ENCODE measurements around the gene FRMD7.
"Not testable (repeated sequence)": the region's sequence is repeated elsewhere in the genome, so short reads cannot be mapped to it uniquely, and the experiment has no call there.

The FRMD7 gene

GRCh38 chrX:132092439-132093065 is 35.3 kb downstream of the FRMD7 start:
- DNase-seq: peak; percentile 34

- peak; percentile 1 for DNase-seq
These were observed 37.2 kb downstream of the FRMD7 start for GRCh38 chrX:132090403-132091159.

DNA sequence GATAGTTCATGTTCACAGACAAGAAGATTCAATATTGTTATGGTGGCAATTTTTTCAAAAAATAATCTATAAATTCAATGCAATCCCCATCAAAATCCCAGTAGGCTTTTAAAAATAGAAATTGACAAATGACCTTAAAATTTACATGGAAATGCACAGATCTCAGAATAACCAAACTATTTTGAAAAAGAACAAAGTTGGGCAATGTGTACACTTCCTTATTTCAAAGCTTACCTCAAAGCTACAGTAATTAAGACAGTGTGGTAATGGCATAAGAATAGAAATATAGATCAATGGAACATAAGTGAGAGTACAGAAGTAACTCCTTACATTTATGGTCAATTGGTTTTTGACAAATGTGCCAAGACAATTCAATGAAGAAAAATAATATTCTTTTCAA is 39.0 kb downstream of the FRMD7 start:
- DNase-seq: no peak

GRCh38 chrX:132086672-132087071 is 41.1 kb downstream of the FRMD7 start:
- DNase-seq: no peak

DNA sequence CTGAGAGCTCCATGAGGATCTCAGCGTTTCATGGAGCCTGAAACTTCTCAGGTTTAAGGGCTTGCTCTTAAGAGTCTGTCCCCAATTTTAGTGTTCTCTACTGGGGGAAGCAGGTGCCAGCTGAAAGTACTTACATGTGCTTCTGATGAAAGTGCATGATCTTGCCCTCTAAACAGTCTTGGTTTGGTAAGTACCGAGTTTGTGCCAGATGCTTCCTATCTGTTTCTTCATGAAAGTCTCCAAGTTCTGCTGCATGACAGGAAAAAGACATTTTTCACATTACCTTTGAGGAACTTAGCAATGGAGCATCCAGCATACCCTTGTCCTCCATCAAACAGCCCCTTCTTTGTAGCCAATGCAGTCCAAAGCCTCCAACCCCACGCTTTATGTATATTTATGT is 42.0 kb downstream of the FRMD7 start:
- DNase-seq: no peak

DNA sequence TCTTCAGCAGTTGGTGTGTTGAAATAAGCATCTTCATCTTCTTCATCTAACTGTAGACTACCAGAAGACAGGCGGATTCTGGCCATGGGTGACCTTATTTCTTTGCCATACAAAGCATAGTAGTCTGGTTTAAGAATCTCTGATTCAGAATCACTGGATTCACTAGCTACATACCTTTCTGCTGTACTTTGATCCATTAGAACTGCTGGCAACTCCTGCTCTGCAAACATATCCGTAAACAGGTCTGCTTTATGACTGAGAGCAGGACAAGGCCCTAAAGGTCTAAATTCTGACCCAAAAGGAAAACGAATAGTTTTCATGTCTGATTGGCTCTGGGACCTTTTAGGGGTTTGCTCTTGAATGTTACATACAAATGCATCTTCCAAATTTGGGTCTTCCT is 49.9 kb downstream of the FRMD7 start:
- DNase-seq: no peak

GRCh38 chrX:132077414-132077813 is 50.4 kb downstream of the FRMD7 start:
- DNase-seq: no peak

DNA sequence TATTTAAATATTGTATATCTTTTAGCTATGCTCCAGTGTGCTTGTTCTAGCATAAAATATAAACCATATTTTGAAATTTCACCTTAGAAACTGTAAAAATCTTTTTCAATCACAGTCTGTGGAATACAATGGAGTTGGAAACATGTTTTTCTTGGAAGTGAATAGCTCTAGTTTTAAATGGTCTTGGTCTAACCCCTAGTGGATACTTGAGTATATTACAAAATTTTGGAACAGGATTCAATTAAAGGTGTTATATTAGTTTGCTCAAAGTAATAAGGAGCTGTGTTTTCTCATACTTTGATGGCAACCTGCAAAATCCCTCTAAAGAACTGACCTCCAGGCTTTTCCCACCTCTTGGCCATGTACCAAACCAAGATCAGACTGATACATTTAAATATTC is 56.6 kb downstream of the FRMD7 start:
- no peak for DNase-seq

GRCh38 chrX:132068405-132068804 is 59.4 kb downstream of the FRMD7 start:
- DNase-seq: no peak

- DNase-seq: no peak
These were observed 64.0 kb downstream of the FRMD7 start for GRCh38 chrX:132063862-132064261.

DNA sequence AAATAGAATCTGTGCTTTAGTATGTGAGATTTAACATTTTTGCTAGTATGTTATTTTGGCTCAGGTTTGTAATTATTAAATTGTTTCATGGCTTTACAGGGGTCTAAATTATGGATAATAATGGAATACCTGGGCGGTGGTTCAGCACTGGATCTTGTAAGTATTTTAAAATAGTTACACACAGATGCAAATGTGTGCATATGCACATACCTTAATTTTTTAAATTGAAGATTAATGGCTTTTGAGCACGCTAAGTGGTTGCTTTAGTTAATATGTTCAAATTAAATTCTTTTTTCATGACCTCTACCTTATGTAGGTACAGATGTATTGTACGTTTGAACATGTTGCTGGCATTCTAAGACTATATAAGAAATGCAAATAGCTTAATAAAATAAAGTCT is 64.5 kb downstream of the FRMD7 start:
- DNase-seq: no peak

DNA sequence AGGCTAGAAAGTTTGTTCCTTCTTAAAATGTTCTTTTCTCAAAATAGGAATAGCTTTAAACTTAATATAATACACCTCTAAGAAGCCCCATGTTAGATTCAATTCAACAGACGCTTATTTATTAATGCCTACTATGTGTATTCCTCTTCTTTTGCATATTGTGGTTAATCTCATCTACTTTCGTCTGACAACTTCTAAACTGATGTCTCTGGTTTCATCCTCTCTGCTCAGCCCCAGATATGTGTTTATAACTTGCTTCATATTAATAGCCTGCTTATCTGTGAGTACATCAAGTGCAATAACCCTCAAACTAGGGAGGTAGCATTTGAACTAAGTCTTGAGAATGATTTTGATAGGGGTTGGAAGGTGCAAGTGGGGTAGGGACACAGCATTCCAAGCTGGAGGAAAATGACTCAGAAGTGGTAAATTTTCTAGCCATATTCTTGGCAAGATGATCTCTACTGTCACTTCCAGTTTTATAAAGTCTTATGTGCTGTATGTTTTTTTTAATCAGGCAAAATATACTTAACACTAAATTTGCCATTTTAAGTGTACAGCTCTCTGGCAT is 67.8 kb downstream of the FRMD7 start:
- DNase-seq: no peak

DNA sequence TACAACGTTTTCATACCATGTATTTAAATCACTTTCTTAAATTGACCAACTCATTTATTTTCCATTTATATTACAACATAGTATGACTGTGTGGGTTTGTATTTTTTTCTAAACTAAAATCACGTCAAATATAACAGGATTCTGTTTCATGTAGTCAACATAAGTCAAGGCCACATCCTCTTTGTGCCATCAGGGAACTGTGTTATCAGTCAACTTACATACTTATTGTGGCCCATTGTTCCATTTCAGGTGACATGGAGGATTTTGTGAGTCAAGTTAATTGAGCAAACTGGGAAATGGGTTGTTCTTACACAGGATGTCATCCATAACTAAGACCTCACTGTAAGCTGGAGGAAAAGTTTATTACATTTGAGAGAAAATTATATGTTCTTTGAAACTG is 68.8 kb downstream of the FRMD7 start:
- no peak for DNase-seq

- DNase-seq: no peak
These were observed 69.8 kb downstream of the FRMD7 start for GRCh38 chrX:132058050-132058449.

GRCh38 chrX:132051778-132052177 is 76.0 kb downstream of the FRMD7 start:
- DNase-seq: not testable (repeated sequence)

DNA sequence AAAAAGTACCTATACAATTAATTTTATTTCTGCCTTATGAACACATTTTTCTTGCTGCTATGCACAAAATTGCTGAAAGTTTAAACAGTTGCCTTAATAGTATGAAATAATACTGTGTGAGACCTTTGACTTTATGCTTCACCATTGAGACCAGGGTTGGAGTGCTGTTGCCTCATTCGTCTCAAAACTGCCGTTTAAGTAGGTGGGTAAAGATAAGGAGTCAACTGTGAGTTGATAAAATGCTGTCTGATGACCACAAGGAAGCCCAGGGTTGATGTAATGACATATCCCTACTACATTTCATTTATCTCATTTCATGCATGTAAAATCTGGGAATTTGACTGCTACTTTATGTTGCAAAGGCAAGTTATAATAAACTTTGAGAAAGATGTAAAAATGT is 81.3 kb downstream of the FRMD7 start:
- no peak for DNase-seq

DNA sequence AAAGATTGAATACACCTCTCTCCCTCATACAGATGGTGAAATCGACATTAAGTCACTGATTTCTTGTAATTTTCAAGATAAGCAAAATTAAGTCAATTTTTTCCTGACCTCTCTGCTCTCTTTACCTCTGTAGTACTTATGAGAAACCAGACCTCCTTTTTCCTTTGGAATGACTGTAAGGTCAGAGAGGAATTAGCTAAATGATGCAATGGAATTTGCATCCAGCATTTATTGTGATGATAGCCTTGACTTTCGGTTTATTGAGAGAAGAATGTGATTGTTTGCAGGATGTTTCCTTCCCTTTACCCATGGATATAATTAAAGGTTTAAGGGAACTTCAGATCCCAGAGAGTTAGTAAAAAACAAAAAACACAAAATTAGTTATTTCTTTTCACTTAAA is 82.4 kb downstream of the FRMD7 start:
- DNase-seq: no peak

- no peak for DNase-seq
These were observed 82.9 kb downstream of the FRMD7 start for GRCh38 chrX:132044953-132045352.

DNA sequence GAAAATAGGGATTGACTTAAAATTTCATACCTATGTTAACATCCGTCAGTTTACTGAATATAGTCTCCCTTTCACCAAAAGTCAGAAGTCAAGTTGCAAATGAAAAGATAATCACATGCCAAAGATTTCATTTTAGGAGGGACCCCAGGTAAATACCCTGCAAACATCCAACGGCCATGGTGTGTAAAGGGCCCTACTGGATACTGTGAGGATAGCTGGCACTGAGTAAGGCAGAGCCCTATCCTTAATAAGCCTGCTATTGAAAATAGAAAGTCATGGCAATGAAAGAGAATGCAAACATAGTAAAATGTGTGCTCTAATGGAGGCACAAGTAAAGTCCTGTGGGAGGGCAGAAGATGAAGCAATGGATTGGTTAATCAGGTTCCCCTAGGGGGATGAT is 83.8 kb downstream of the FRMD7 start:
- no peak for DNase-seq

- no peak for DNase-seq
These were observed 86.8 kb downstream of the FRMD7 start for GRCh38 chrX:132041015-132041414.

GRCh38 chrX:132040066-132040465 is 87.8 kb downstream of the FRMD7 start:
- DNase-seq: no peak

DNA sequence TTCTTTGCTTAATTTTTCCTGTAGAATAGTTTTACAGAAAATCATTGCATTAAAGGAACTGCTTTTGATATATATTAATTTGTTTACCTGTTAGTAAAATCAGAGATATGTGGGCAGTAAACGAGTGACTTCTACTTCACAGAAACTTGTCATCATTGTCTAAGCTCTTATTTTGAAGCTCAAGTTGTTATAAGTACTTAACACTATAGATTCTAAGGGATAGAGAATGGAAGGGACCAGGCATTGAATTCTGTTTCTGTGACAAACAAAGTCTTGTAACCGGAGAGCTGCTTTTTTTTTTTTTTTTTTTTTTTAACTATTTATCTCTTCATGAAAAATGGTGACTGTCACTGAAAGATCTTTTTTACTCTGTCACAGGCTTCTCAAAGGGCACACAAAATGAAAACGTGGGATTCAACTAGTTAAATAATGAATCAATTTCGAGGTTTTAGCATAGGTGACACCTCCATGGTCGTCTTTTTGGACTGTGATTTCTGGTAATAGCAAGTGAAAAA is 90.3 kb downstream of the FRMD7 start:
- no peak for DNase-seq

- DNase-seq: no peak
These were observed 93.2 kb downstream of the FRMD7 start for GRCh38 chrX:132034648-132035047.

- no peak for DNase-seq
These were observed 94.7 kb downstream of the FRMD7 start for GRCh38 chrX:132033166-132033565.
